MM.1S (cell line): ENCODE measurements around the gene PSMA8.

Source experiments
- DNase-seq: peaks from one replicate; pipeline ENCODE4 v3.0.0-alpha.2; 2015
- H2AFZ ChIP-seq: fragments of 300-600 bp; sonication (generic); 2 replicates; pipeline ENCODE4 v1.6.0; 2016; ENCODE audit warnings: antibody characterized with exemption, low read length
- H3F3A ChIP-seq: fragments of 300-600 bp; sonication (generic); 2 replicates; pipeline ENCODE4 v1.6.1; 2016; ENCODE audit warnings: mild to moderate bottlenecking, antibody characterized with exemption, low read length, moderate library complexity, mixed read lengths; ENCODE audit not compliant: insufficient read depth
- H3K27ac ChIP-seq: fragments of 300-600 bp; sonication (generic); 2 replicates; pipeline ENCODE4 v1.5.1; 2016; ENCODE audit warnings: mild to moderate bottlenecking, low read length
- H3K27me3 ChIP-seq: fragments of 300-600 bp; sonication (generic); replicated peaks from 2 replicates; pipeline ENCODE4 v1.6.0; 2016; ENCODE audit warnings: low read length; ENCODE audit not compliant: insufficient read depth
- H3K36me3 ChIP-seq: fragments of 300-600 bp; sonication (generic); replicated peaks from 2 replicates; pipeline ENCODE4 v1.6.1; 2016; ENCODE audit warnings: mild to moderate bottlenecking, low read length, mixed read lengths; ENCODE audit not compliant: insufficient read depth
- H3K4me1 ChIP-seq: fragments of 300-600 bp; sonication (generic); 2 replicates; pipeline ENCODE4 v1.6.1; 2016; ENCODE audit warnings: low read length, mixed read lengths
- H3K4me2 ChIP-seq: fragments of 300-600 bp; sonication (generic); 2 replicates; pipeline ENCODE4 v1.6.0; 2016; ENCODE audit warnings: low read depth, low read length
- H3K4me3 ChIP-seq: fragments of 300-600 bp; sonication (generic); 2 replicates; pipeline ENCODE4 v1.5.1; 2016; ENCODE audit warnings: low read length, mixed read lengths
- H3K79me2 ChIP-seq: fragments of 300-600 bp; sonication (generic); 2 replicates; pipeline ENCODE4 v1.6.1; 2016; ENCODE audit warnings: mixed run types, low read length, mixed read lengths
- H3K9ac ChIP-seq: fragments of 300-600 bp; sonication (generic); 2 replicates; pipeline ENCODE4 v1.6.1; 2016; ENCODE audit warnings: low read length, mixed read lengths
- H3K9me2 ChIP-seq: fragments of 300-600 bp; sonication (generic); replicated peaks from 2 replicates; pipeline ENCODE4 v1.6.1; 2016; ENCODE audit warnings: mild to moderate bottlenecking, low read length, mixed read lengths; ENCODE audit not compliant: insufficient read depth
- H3K9me3 ChIP-seq: fragments of 300-600 bp; sonication (generic); replicated peaks from 2 replicates; pipeline ENCODE4 v1.6.1; 2016; ENCODE audit warnings: mild to moderate bottlenecking, low read length, mixed read lengths; ENCODE audit not compliant: insufficient read depth
- H4K20me1 ChIP-seq: fragments of 300-600 bp; sonication (generic); 2 replicates; pipeline ENCODE4 v1.6.1; 2016; ENCODE audit warnings: mild to moderate bottlenecking, low read length, moderate library complexity, mixed read lengths; ENCODE audit not compliant: insufficient read depth
- CTCF ChIP-seq: fragments of 300-600 bp; sonication (generic); IDR thresholded peaks from 2 replicates; pipeline ENCODE4 v1.5.1; 2016; ENCODE audit warnings: antibody characterized with exemption, low read length, mixed read lengths
- EZH2 ChIP-seq: fragments of 300-600 bp; sonication (generic); optimal IDR thresholded peaks from 2 replicates; pipeline ENCODE3; 2017; ENCODE audit warnings: low read depth, mild to moderate bottlenecking, antibody characterized with exemption, low read length, mixed read lengths
- EZH2phosphoT487 ChIP-seq: fragments of 300-600 bp; sonication (generic); IDR thresholded peaks from 2 replicates; pipeline ENCODE4 v1.6.1; 2018; ENCODE audit warnings: antibody characterized with exemption, low read length

PSMA8 gene

GRCh38 chr18:26215247-26215970 is 81.7 kb downstream of the PSMA8 start:
- H3K27ac ChIP-seq = peak overlapping the region; percentile 52; the same call in 1 of the 2 replicates
- H3K9me3 ChIP-seq = no peaks in the 10 kb centered on the region
- no peaks in the 10 kb centered on the region for H4K20me1 ChIP-seq
- peak; percentile 73 for DNase-seq
- peak overlapping the region; percentile 37; the same call in 1 of the 2 replicates for H3K9ac ChIP-seq
- peaks cover 3% of the 10 kb centered on the region; the same call in 1 of the 2 replicates for H3K4me1 ChIP-seq
- peak overlapping the region; percentile 80 for H3K4me2 ChIP-seq
- TF ChIP-seq EZH2phosphoT487 (no peak), CTCF (no peak), EZH2 (no peak)
- no peaks in the 10 kb centered on the region for H3K27me3 ChIP-seq
- H3K79me2 ChIP-seq = no peaks in the 10 kb centered on the region
- peak overlapping the region; percentile 50 for H3K4me3 ChIP-seq
- peaks cover 4% of the 10 kb centered on the region for H3F3A ChIP-seq
- no peaks in the 10 kb centered on the region for H3K9me2 ChIP-seq
- no peaks in the 10 kb centered on the region for H3K36me3 ChIP-seq
- peak overlapping the region; percentile 56 for H2AFZ ChIP-seq

GRCh38 chr18:26225022-26225693 is 91.5 kb downstream of the PSMA8 start:
- H2AFZ ChIP-seq = no peak overlapping the region
- peaks cover 36% of the 10 kb centered on the region for H3K79me2 ChIP-seq
- H3K9ac ChIP-seq = no peak overlapping the region
- no peaks in the 10 kb centered on the region for H3K9me2 ChIP-seq
- no peak for TF ChIP-seq EZH2
- TF ChIP-seq CTCF = no peak
- no peak for TF ChIP-seq EZH2phosphoT487
- H3K4me1 ChIP-seq = peaks cover 8% of the 10 kb centered on the region; the same call in 1 of the 2 replicates
- H3K9me3 ChIP-seq = no peaks in the 10 kb centered on the region
- H3K27ac ChIP-seq = no peak overlapping the region
- H3K27me3 ChIP-seq = no peaks in the 10 kb centered on the region
- no peaks in the 10 kb centered on the region for H3F3A ChIP-seq
- no peak for DNase-seq
- H3K36me3 ChIP-seq = 0 out of 2 replicates have a peak, but pooled peaks cover under 1% of the 10 kb centered on the region
- H4K20me1 ChIP-seq = no peaks in the 10 kb centered on the region
- H3K4me3 ChIP-seq = no peak overlapping the region
- peak overlapping the region; percentile 69 for H3K4me2 ChIP-seq

- TF ChIP-seq EZH2 = no peak
- no peak for TF ChIP-seq EZH2phosphoT487
- TF ChIP-seq CTCF = no peak
Measured at GRCh38 chr18:26225915-26226228, 92.2 kb downstream of the PSMA8 start.

More at GRCh38 chr18:26225915-26226228, 92.2 kb downstream of the PSMA8 start:
- Histone ChIP-seq H4K20me1 (no peaks in the 10 kb centered on the region), H3K4me3 (peak overlapping the region; percentile 94), H3K27me3 (no peaks in the 10 kb centered on the region), H3K9me3 (no peaks in the 10 kb centered on the region), H3K79me2 (peaks cover 43% of the 10 kb centered on the region), H3K9ac (peak overlapping the region; percentile 87; the same call in 1 of the 2 replicates), H3K27ac (peak overlapping the region; percentile 69; the same call in 1 of the 2 replicates), H3F3A (no peaks in the 10 kb centered on the region), H3K36me3 (peaks cover 4% of the 10 kb centered on the region; the same call in 1 of the 2 replicates), H3K4me2 (peak overlapping the region; percentile 69), H3K9me2 (no peaks in the 10 kb centered on the region), H3K4me1 (peaks cover 8% of the 10 kb centered on the region; the same call in 1 of the 2 replicates), H2AFZ (peak overlapping the region; percentile 78)
- no peak for DNase-seq
